Thoracic aorta (tissue), 2 donors: ENCODE results near the gene CRYGC. TPM values are rescaled to one million over a fixed set of nuclear protein-coding genes. Genes with fewer than 3 reads are reported as not detected.
"Not testable (repeated sequence)": the region's sequence is repeated elsewhere in the genome, so short reads cannot be mapped to it uniquely, and the experiment has no call there.

ENCODE experiments used
- ATAC-seq: fragments of 150-250 bp; one replicate; pipeline ENCODE4 v1.8.0; 2017; ENCODE audit warnings: low read depth; ENCODE audit not compliant: insufficient number of reproducible peaks, low FRiP score
- DNase-seq: peaks from one replicate; pipeline ENCODE4 v3.0.0-alpha.2; 2020; ENCODE audit warnings: low spot score
- H3K27ac ChIP-seq, 2 donors: fragments of 200-600 bp; sonication (generic); 1 replicate in 1 of 2; 2 replicates in 1 of 2; pipeline ENCODE4 v1.5.1; 2016; ENCODE audit warnings: mild to moderate bottlenecking in 2 of 2, moderate library complexity in 2 of 2
- H3K27me3 ChIP-seq: fragments of 200-600 bp; sonication (generic); replicated peaks from 2 replicates; pipeline ENCODE4 v1.6.0; 2016; ENCODE audit warnings: mild to moderate bottlenecking; ENCODE audit not compliant: insufficient read depth
- H3K36me3 ChIP-seq: fragments of 200-600 bp; sonication (generic); one replicate; pipeline ENCODE4 v1.5.1; 2016
- H3K4me1 ChIP-seq, 2 donors: fragments of 200-600 bp; sonication (generic); 1 replicate in 1 of 2; 2 replicates in 1 of 2; pipeline versions ENCODE4 v1.5.1 to v1.6.0; 2016; ENCODE audit warnings: low read depth in 2 of 2, mild to moderate bottlenecking in 1 of 2; ENCODE audit not compliant: control insufficient read depth in 1 of 2
- H3K4me3 ChIP-seq: fragments of 200-600 bp; sonication (generic); 2 replicates; pipeline ENCODE4 v1.5.1; 2016; ENCODE audit warnings: mild to moderate bottlenecking
- H3K9me3 ChIP-seq: fragments of 200-600 bp; sonication (generic); 2 replicates; pipeline ENCODE4 v1.5.1; 2016
- total RNA-seq, 2 donors: library from RNA; depleted of rRNA; stranded (reverse); fragments of >200 nt; gene quantifications; one replicate each; pipeline versions ENCODE4 v1.1.0 to v1.2.3, GENCODE V29; 2016
- TF ChIP-seq, protein P1 (sequence below): fragments of 200-600 bp; sonication (generic); IDR thresholded peaks from one replicate; pipeline ENCODE4 v1.5.1; 2019; ENCODE audit warnings: antibody characterized with exemption

The CRYGC gene
- total RNA-seq, 2 donors from 2014 or later = not detected

DNA sequence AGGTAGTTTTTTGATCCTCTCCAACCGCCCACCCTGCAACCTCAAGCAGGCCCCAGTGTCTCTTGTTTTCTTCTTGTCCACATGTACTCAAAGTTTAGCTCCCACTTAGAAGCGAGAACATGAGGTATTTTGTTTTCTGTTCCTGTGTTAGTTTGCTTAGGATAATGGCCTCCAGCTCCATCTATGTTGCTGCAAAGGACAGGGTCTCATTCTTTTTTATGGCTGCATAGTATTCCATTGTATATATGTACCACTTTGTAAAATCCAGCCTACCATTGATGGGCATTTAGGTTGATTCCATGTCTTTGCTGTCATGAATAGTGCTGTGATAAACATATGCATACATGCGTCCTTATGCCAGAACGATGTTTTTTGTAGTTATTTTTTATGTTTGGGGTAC lies 2.5 kb downstream of the CRYGC start:
- ATAC-seq (no peak), DNase-seq (no peak)

DNA sequence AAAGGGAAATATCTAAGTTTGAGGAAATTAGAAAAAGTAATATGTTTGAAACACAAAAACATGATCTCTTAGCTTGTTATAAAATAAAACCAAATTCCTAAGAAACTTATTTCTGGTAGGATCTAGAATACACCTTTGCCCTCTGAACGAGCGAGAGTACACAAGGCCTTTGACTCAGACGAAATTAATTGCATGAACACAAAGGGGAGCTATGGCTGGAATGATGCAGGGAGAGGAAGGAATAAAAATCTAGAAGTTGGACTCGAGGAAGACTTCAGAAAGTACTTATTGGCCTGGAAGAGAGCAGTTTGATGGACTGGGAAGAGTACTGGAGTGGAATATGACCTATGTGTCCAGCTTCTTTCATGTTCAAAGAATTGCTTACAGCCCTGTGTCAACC lies 4.4 kb downstream of the CRYGC start:
- ATAC-seq (no peak), DNase-seq (no peak)
- H3K9me3 ChIP-seq = no peaks in the 10 kb centered on the region
- H3K27me3 ChIP-seq = no peaks in the 10 kb centered on the region
- H3K27ac ChIP-seq = no peak overlapping the region
- H3K4me1 ChIP-seq = peaks cover 0 to 3% of the 10 kb centered on the region in 2 donors
- TF ChIP-seq, protein P1, sequence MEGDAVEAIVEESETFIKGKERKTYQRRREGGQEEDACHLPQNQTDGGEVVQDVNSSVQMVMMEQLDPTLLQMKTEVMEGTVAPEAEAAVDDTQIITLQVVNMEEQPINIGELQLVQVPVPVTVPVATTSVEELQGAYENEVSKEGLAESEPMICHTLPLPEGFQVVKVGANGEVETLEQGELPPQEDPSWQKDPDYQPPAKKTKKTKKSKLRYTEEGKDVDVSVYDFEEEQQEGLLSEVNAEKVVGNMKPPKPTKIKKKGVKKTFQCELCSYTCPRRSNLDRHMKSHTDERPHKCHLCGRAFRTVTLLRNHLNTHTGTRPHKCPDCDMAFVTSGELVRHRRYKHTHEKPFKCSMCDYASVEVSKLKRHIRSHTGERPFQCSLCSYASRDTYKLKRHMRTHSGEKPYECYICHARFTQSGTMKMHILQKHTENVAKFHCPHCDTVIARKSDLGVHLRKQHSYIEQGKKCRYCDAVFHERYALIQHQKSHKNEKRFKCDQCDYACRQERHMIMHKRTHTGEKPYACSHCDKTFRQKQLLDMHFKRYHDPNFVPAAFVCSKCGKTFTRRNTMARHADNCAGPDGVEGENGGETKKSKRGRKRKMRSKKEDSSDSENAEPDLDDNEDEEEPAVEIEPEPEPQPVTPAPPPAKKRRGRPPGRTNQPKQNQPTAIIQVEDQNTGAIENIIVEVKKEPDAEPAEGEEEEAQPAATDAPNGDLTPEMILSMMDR = no peak
- H3K4me3 ChIP-seq = no peak overlapping the region
- H3K36me3 ChIP-seq = no peaks in the 10 kb centered on the region

More for the DNA sequence above, 2.5 kb downstream of the CRYGC start:
- Histone ChIP-seq H3K27ac (no peak overlapping the region), H3K27me3 (no peaks in the 10 kb centered on the region), H3K4me3 (no peak overlapping the region), H3K36me3 (no peaks in the 10 kb centered on the region), H3K9me3 (no peaks in the 10 kb centered on the region), H3K4me1 (peaks cover 0 to 3% of the 10 kb centered on the region in 2 donors)
- TF ChIP-seq, protein P1 = no peak

DNA sequence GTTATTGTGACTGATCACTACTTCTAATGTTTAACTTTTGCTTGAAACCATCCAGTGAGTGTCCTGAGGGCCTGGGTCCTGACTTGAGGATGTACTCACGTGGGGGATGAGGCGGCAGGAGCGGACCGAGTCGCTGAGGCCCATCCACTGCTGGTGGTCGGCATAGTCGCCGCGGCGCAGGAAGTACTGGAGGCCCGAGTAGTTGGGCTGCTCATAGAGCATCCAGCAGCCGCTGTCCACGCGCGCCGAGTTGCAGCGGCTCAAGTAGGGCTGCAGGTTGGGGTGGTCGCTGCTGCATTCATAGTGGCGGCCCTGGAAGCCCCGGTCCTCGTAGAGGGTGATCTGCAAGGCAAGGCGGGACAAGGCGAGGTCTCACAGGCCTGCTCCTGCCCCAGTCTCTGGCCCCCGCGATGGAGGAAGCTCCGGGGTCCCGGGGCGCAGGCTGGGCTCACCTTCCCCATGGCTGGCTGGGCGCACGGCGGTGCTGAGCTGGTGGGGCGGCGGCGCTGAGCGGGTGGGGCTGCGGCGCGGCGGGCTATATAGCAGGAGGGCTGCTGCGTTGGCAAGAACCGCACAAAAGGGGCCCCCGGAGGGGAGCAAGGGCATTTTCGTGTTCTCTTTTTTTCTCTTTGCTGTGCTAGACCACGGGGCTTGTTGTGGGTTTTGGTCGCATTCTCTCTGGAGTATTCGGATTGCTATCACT lies 5.5 kb downstream of the CRYGC start, which contains the start of gene CRYGD:
Gene CRYGD, minus strand, starts transcription at position 512 of the 703 bp plus-strand sequence. Its CDS starts 51 bp downstream, at position 461.
- H3K9me3 ChIP-seq, ATAC-seq, DNase-seq, H3K27me3 ChIP-seq, H3K4me1 ChIP-seq, H3K36me3 ChIP-seq, H3K27ac ChIP-seq: not testable (repeated sequence)
- H3K4me3 ChIP-seq = peak within 1 kb of the TSS; percentile 20

DNA sequence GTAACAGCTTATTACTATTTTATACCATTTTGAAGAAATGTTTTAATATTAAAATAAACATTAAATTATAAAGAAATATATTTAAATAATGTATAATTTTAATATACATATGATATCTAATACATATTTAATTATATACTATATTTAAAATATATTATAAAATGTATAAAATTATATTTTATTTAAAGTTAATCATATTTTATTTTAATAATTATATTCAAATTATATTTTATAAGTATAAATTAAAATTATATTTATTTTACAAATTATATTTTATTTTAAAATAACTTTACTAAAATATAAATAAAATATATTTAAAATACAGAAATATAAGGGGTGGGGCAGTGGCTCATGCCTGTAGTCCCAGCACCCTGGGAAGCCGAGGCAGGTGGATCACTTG lies 7.4 kb downstream of the CRYGC start:
- no peak for ATAC-seq
- Histone ChIP-seq H3K36me3 (no peaks in the 10 kb centered on the region), H3K4me1 (peaks cover 0 to 3% of the 10 kb centered on the region in 2 donors), H3K27me3 (no peaks in the 10 kb centered on the region), H3K9me3 (no peaks in the 10 kb centered on the region), H3K4me3 (no peak overlapping the region), H3K27ac (no peak overlapping the region)
- DNase-seq = no peak
- TF ChIP-seq, protein P1 = no peak

DNA sequence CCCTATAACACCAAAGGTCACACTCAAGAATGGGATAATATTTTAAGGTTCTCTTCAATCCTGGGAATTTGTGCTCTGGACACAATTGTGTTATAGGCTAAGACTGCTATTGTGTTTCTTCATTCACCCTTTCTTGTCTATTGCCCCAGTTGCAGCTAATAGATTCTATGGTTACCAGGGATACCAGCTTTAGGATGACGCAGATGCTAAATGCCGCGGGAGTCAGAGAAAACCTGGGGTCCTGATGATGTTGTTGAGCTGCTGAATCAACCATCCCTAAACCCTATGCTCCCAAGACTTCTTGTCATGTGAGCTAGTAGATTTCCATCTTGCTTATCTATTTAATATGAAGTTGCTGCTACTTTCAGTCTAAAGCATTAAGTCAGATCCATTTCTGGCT lies 10.7 kb downstream of the CRYGC start:
- TF ChIP-seq, protein P1 = no peak
- H3K4me3 ChIP-seq = no peak overlapping the region
- H3K9me3 ChIP-seq = no peaks in the 10 kb centered on the region
- no peak for ATAC-seq
- no peaks in the 10 kb centered on the region for H3K4me1 ChIP-seq
- H3K27ac ChIP-seq = no peak overlapping the region
- no peaks in the 10 kb centered on the region for H3K36me3 ChIP-seq
- DNase-seq = no peak
- no peaks in the 10 kb centered on the region for H3K27me3 ChIP-seq

DNA sequence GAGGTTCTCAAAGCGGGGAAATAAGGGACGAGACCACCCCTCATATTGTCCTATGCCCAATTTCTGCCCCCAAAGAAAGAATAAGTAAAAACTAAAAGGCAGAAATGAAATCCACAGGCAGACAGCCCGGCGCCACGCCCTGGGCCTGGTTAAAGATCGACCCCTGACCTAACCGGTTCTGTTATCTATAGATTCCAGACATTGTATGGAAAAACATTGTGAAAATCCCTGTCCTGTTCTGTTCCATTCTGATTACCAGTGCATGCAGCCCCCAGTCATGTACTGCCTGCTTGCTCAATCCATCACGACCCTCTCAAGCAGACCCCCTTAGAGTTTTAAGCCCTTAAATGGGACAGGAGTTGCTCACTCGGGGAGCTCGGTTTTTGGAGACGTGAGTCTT lies 12.2 kb downstream of the CRYGC start:
- not testable (repeated sequence) for H3K4me1 ChIP-seq, DNase-seq, H3K4me3 ChIP-seq, H3K27me3 ChIP-seq, H3K36me3 ChIP-seq, H3K27ac ChIP-seq, ATAC-seq, H3K9me3 ChIP-seq
